Activated CD8-positive, alpha-beta T cell treated with anti-CD3 and anti-CD28 coated beads for 36 hours (primary cell): ENCODE data around the gene TBC1D16. TPM values are rescaled to one million over a fixed set of nuclear protein-coding genes. Genes with fewer than 3 reads are reported as not detected.

Experiments used
- ATAC-seq: fragments of 200-7000 bp; cut with Tn5 transposase; one replicate; pipeline ENCODE4 v1.10.0; 2021; ENCODE audit warnings: mild to moderate bottlenecking, moderate library complexity
- CTCF ChIA-PET: fragments of 350-600 bp; sonication (Branson Sonifier 250); formaldehyde crosslinking; loops from one replicate; lab custom pipeline; 2021; ENCODE audit warnings: antibody characterized with exemption; lab: Charles Lee
- POLR2A ChIA-PET: fragments of 350-600 bp; sonication (Branson Sonifier 250); formaldehyde crosslinking; loops from one replicate; lab custom pipeline; 2021; ENCODE audit warnings: antibody characterized with exemption; lab: Charles Lee
- DNase-seq: peaks from one replicate; pipeline ENCODE4 v3.0.0-alpha.2; 2020
- H3K27ac Mint-ChIP-seq: one replicate; pipeline ENCODE4 v1.8.0; 2021; ENCODE audit warnings: mild to moderate bottlenecking, mixed read lengths
- H3K27me3 Mint-ChIP-seq: one replicate; pipeline ENCODE4 v1.8.0; 2021; ENCODE audit warnings: mixed read lengths
- H3K36me3 Mint-ChIP-seq: one replicate; pipeline ENCODE4 v1.8.0; 2021; ENCODE audit warnings: low read depth, mixed read lengths
- H3K4me1 Mint-ChIP-seq: one replicate; pipeline ENCODE4 v1.8.0; 2021; ENCODE audit warnings: low read depth, mixed read lengths
- H3K4me3 Mint-ChIP-seq: one replicate; pipeline ENCODE4 v1.8.0; 2021; ENCODE audit warnings: mild to moderate bottlenecking, moderate library complexity, mixed read lengths
- H3K9me3 Mint-ChIP-seq: one replicate; pipeline ENCODE4 v1.8.0; 2021; ENCODE audit warnings: mixed read lengths
- intact Hi-C: fragments of 100-400 bp; cut with micrococcal nuclease; formaldehyde crosslinking; loops from one replicate; pipeline ENCODE4 v1.10.0; 2022
- total RNA-seq, 2 experiments: library from RNA; stranded (reverse); gene quantifications; one replicate each; pipeline ENCODE4 v1.2.3, GENCODE V29; 2021
- TF ChIP-seq, protein P1 (sequence below): fragments of 200-600 bp; IDR thresholded peaks from one replicate; pipeline ENCODE4 v1.8.0; 2022; ENCODE audit warnings: antibody characterized with exemption, mild to moderate bottlenecking

The TBC1D16 gene
- total RNA-seq, 2 experiments from 2014 or later = 9.6 to 12.0 TPM

DNA sequence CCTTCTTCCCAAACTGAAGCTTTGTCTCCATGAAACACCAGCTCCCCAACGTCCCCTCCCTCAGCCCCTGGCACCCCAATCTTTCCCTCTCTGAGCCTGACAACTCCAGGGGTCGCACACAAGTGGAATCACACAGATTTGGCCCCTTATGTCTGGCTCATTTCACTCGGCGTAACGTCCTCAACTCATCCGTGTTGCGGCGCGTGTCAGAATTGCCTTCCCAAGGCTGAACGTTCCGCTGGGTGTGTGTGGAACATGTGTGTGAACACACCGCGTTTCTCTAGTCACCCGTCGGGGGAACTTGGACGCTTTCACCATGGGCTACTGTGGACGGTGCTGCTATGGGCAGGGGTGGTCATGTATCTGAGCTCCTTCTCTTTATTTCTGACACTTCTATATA is 45.0 kb downstream of the TBC1D16 start:
- DNase-seq (no peak), ATAC-seq (no peak)
- Mint-ChIP-seq H3K4me1 (peaks cover 30% of the 10 kb centered on the region), H3K36me3 (peaks cover 4% of the 10 kb centered on the region), H3K27me3 (no peaks in the 10 kb centered on the region), H3K27ac (no peak overlapping the region), H3K9me3 (no peaks in the 10 kb centered on the region), H3K4me3 (no peak overlapping the region)
- TF ChIP-seq, protein P1, sequence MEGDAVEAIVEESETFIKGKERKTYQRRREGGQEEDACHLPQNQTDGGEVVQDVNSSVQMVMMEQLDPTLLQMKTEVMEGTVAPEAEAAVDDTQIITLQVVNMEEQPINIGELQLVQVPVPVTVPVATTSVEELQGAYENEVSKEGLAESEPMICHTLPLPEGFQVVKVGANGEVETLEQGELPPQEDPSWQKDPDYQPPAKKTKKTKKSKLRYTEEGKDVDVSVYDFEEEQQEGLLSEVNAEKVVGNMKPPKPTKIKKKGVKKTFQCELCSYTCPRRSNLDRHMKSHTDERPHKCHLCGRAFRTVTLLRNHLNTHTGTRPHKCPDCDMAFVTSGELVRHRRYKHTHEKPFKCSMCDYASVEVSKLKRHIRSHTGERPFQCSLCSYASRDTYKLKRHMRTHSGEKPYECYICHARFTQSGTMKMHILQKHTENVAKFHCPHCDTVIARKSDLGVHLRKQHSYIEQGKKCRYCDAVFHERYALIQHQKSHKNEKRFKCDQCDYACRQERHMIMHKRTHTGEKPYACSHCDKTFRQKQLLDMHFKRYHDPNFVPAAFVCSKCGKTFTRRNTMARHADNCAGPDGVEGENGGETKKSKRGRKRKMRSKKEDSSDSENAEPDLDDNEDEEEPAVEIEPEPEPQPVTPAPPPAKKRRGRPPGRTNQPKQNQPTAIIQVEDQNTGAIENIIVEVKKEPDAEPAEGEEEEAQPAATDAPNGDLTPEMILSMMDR = no peak
- intact Hi-C loops = loop anchor here (5.0 to 10.0 kb wide), 2 partner anchors 193 to 246 kb away; partner anchors contain the start of gene CBX8
- POLR2A ChIA-PET = interaction anchor here (0.6 to 1.0 kb wide), 2 partner anchors 15 to 212 kb away, joined by 3 read pairs; no protein-coding TSS in a partner anchor
- CTCF ChIA-PET = interaction anchor here (1.0 to 7.9 kb wide), 2 partner anchors 16 to 148 kb away, joined by 3 to 67 read pairs; no protein-coding TSS in a partner anchor

DNA sequence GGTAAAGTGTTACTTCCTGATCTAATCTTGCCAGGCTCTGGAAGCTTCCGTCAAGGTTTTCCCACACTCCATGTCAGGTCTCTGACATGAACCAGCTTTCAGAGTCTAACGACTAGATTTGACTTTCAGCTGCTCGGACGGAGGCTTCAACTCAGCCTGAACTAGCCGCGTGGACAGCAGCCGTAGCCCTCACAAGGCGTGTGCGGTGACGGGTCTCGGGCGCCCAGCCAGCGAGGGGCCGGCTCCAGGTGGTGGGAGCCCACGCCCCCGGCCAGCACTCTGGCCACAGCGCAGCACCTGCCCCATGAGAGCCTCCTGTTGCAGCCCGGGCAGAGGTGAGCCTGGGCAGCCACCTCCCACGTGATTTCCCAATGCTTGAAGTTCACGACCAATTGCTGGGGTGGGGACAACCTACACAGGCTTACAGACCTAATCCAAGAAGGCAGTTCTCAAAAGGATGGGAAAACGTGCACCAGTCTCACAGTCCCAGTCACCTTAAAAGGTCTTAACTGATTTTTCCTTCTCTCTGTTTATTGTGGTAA is 45.5 kb downstream of the TBC1D16 start:
- H3K27ac Mint-ChIP-seq = no peak overlapping the region
- no peaks in the 10 kb centered on the region for H3K9me3 Mint-ChIP-seq
- no peak for DNase-seq
- H3K27me3 Mint-ChIP-seq = no peaks in the 10 kb centered on the region
- ChIA-PET CTCF (interaction anchor here (1.0 to 7.9 kb wide), 3 partner anchors 16 to 179 kb away, joined by 3 to 67 read pairs (median 3); no protein-coding TSS in a partner anchor), POLR2A (interaction anchor here (1.0 kb wide), 1 partner anchor 15 kb away, joined by 3 read pairs; no protein-coding TSS in a partner anchor)
- ATAC-seq = no peak
- H3K36me3 Mint-ChIP-seq = peaks cover 4% of the 10 kb centered on the region
- intact Hi-C loops = loop anchor here (5.0 to 10.0 kb wide), 2 partner anchors 193 to 245 kb away; partner anchors contain the start of gene CBX8
- peaks cover 29% of the 10 kb centered on the region for H3K4me1 Mint-ChIP-seq
- TF ChIP-seq, protein P1 = no peak
- H3K4me3 Mint-ChIP-seq = no peak overlapping the region

DNA sequence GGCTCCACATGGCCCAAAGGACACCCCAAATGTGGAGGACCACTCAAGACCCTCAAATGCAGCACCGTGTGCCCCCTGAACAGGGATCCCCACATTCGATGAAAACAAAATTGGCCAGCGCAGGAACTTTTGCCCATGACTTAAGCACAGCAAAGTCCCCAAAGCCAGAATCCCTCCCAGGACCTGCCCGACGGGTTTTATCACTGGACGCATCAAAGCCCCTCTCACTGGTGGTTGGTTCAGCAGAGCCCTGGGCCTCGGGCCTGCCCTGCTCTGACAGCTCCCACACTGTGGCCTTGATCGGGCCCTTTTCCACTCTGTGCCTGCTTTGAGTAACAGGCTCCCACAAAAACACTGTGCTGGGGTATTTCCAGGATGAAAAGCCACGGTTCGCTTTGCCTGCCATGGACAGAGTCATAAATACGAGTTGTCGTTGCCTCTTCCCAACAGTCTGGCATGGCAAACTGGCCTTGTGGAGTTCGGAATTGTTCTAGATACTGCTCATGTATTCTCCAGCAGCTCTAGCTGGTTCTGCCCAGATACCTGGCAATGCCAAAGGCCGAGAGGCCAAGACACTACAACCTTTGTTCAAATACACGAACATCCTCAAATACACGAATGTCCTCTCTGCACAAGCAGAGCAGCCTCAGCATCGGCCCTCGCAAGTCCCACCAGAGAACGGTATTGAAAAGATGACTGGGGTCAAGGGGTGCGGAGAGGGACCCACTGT is 46.4 kb downstream of the TBC1D16 start:
- no peak overlapping the region for H3K27ac Mint-ChIP-seq
- H3K36me3 Mint-ChIP-seq = peaks cover 4% of the 10 kb centered on the region
- TF ChIP-seq, protein P1 = no peak
- ATAC-seq (no peak), DNase-seq (no peak)
- no peaks in the 10 kb centered on the region for H3K9me3 Mint-ChIP-seq
- H3K4me3 Mint-ChIP-seq = no peak overlapping the region
- ChIA-PET CTCF (interaction anchor here (1.0 to 7.9 kb wide), 2 partner anchors 17 to 178 kb away, joined by 3 to 67 read pairs; no protein-coding TSS in a partner anchor), POLR2A (no interaction called here)
- H3K27me3 Mint-ChIP-seq = no peaks in the 10 kb centered on the region
- peaks cover 28% of the 10 kb centered on the region for H3K4me1 Mint-ChIP-seq
- intact Hi-C loops = no loop called here

DNA sequence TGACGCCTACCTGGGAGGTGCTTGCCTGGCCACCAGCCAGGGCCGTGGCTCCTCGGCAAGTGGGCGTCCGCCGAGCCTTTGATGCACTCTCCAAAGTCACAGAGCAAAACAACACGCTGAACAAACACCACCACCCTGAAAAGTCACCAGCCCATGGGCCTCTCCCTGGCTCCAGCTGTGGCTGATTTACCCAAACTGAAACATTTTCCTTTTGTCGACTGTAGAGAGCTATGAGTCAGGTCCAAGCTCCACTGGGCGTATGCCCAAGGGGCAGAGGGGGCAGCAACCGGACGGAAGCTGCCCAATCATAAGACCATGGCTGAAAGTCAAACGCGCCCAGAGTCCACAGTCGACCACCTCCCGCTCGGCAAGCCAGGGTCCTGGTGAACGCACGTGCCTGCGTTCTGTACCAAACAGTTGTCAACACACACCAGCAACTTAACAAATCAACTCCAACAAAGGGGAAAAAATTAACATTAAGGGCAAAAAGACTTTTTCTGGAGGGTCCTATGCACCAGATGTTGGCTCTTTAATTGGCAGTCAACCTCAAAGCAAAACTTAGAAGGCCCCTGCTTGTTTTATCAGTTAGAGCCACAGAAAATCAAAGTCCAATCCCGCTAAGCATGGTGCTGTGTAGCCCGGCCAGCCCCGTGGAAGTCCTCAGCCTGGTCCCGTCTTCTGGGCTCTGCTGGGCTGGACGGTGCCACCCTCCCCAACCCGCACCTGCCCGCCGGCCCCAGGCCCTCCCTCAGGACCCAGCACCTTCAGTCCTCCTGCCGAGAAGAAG is 47.3 kb downstream of the TBC1D16 start:
- peaks cover 4% of the 10 kb centered on the region for H3K36me3 Mint-ChIP-seq
- POLR2A ChIA-PET = no interaction called here
- H3K27ac Mint-ChIP-seq = no peak overlapping the region
- peak; percentile 11 for ATAC-seq
- peaks cover 20% of the 10 kb centered on the region for H3K4me1 Mint-ChIP-seq
- H3K27me3 Mint-ChIP-seq = no peaks in the 10 kb centered on the region
- TF ChIP-seq, protein P1 = no peak
- CTCF ChIA-PET = interaction anchor here (7.9 kb wide), 1 partner anchor 18 kb away, joined by 67 read pairs; no protein-coding TSS in a partner anchor
- intact Hi-C loops = no loop called here
- H3K4me3 Mint-ChIP-seq = no peak overlapping the region
- peak; percentile 58 for DNase-seq
- H3K9me3 Mint-ChIP-seq = no peaks in the 10 kb centered on the region
